Activated CD8-positive, alpha-beta memory T cell treated with anti-CD3 and anti-CD28 coated beads for 1 hour (primary cell): ENCODE results near the gene SF3B6.
A peak's percentile ranks its signal among the peaks of the same experiment; 100 is the strongest.
"Not testable (repeated sequence)": the region's sequence is repeated elsewhere in the genome, so short reads cannot be mapped to it uniquely, and the experiment has no call there.

Experiments used
- DNase-seq, 2 donors: peaks; one replicate each; pipeline ENCODE4 v3.0.0-alpha.2; 2020; ENCODE audit warnings: low read depth in 1 of 2; ENCODE audit errors: extremely low read depth in 1 of 2

The SF3B6 gene

GRCh38 chr2:24052951-24053350 is 23.2 kb downstream of the SF3B6 start:
- no peak for DNase-seq

- DNase-seq: no peak
Measured at GRCh38 chr2:24051833-24052232, 24.3 kb downstream of the SF3B6 start.

GRCh38 chr2:24050041-24050979 is 25.8 kb downstream of the SF3B6 start:
- no peak for DNase-seq

GRCh38 chr2:24049485-24050021 is 26.6 kb downstream of the SF3B6 start, which contains the start of gene FKBP1B:
TSS of gene FKBP1B (plus strand) at chr2:24049741. CDS start at chr2:24049850, 109 bp downstream.
- peak in 1 of 2 donors; percentile 36 for DNase-seq

GRCh38 chr2:24048769-24049484 is 27.2 kb downstream of the SF3B6 start:
- DNase-seq: no peak

- no peak for DNase-seq
Measured at GRCh38 chr2:24047703-24048033, 28.5 kb downstream of the SF3B6 start.

GRCh38 chr2:24046930-24047702 is 29.0 kb downstream of the SF3B6 start, which contains the start of gene WDCP:
TSS of gene WDCP (minus strand) at chr2:24047391. CDS start at chr2:24039494, 7,897 bp downstream.
- DNase-seq: peak; percentile 81 to 83

GRCh38 chr2:24046599-24046929 is 29.6 kb downstream of the SF3B6 start:
- no peak for DNase-seq

- no peak for DNase-seq
Measured at GRCh38 chr2:24045511-24046508, 30.3 kb downstream of the SF3B6 start.

GRCh38 chr2:24043133-24043532 is 33.0 kb downstream of the SF3B6 start:
- DNase-seq: not testable (repeated sequence)

GRCh38 chr2:24040511-24040910 is 35.6 kb downstream of the SF3B6 start:
- no peak for DNase-seq

- DNase-seq: no peak
Measured at GRCh38 chr2:24038786-24039499, 37.2 kb downstream of the SF3B6 start.

- DNase-seq: no peak
Measured at GRCh38 chr2:24026233-24026632, 49.9 kb downstream of the SF3B6 start.

- DNase-seq: no peak
Measured at GRCh38 chr2:24024996-24025663, 51.0 kb downstream of the SF3B6 start.

- DNase-seq: no peak
Measured at GRCh38 chr2:24024018-24024417, 52.1 kb downstream of the SF3B6 start.

GRCh38 chr2:24022975-24023575 is 53.1 kb downstream of the SF3B6 start:
- no peak for DNase-seq

GRCh38 chr2:24022324-24022974 is 53.7 kb downstream of the SF3B6 start:
- no peak for DNase-seq
